ENCODE results near the gene CPNE5.

DNA sequence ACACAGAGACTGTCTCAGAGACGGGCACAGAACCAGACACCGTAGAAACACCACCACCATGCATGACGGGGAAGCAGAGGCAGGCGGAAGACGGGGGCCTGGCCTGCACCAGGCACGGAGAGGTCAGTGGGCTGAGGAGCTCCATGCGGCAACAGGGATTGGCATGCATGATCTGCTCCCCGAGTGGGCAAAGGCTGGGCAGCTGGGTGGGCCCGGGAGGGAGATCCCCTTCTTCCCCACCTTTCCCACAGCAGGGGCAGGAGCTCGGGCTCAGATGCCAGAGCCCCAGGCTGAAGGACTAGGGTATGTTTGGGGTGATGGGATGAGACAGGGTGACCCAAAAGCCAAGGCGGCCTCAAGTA, 98.4 kb downstream of the CPNE5 start:
- no peak for TF ChIP-seq POLR2A (IDR thresholded peaks at IDR 0.05)
- TF ChIP-seq, protein P1, sequence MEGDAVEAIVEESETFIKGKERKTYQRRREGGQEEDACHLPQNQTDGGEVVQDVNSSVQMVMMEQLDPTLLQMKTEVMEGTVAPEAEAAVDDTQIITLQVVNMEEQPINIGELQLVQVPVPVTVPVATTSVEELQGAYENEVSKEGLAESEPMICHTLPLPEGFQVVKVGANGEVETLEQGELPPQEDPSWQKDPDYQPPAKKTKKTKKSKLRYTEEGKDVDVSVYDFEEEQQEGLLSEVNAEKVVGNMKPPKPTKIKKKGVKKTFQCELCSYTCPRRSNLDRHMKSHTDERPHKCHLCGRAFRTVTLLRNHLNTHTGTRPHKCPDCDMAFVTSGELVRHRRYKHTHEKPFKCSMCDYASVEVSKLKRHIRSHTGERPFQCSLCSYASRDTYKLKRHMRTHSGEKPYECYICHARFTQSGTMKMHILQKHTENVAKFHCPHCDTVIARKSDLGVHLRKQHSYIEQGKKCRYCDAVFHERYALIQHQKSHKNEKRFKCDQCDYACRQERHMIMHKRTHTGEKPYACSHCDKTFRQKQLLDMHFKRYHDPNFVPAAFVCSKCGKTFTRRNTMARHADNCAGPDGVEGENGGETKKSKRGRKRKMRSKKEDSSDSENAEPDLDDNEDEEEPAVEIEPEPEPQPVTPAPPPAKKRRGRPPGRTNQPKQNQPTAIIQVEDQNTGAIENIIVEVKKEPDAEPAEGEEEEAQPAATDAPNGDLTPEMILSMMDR (IDR thresholded peaks at IDR 0.05), result no peak

All from adrenal gland (tissue), 5 donors.